ENCODE data around the gene FILIP1L. TPM values are rescaled to one million over a fixed set of nuclear protein-coding genes. Genes with fewer than 3 reads are reported as not detected.

Gene FILIP1L
- total RNA-seq, 1 donor from 2014 or later: 111 TPM

- peak; percentile 22 for DNase-seq (ENCODE audit: low read depth)
These were observed 11.0 kb upstream of the FILIP1L start for GRCh38 chr3:100125161-100125938.

GRCh38 chr3:100124201-100124761 is 10.0 kb upstream of the FILIP1L start:
- DNase-seq (ENCODE audit: low read depth): no peak

DNA sequence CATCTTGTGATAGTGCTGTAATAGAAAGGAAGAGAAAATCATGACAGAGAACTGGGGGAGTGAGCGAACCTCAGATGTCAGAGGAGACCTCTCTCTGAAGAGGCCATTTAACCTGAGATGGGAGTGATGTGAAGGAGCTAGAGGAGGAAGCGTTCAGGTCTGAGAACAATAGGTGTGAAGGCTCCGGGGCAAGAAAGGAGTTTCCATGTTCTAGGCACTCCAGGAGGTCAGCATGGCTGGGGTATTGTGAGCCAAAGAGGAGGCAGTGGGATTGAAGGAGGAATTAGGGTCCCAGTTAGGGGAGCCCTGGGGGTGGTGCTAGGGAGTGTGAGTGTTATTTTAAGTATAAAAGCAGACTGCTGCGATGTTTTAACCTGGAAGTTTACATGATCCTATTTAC is 8.8 kb upstream of the FILIP1L start:
- DNase-seq (ENCODE audit: low read depth): no peak

- no peak for DNase-seq (ENCODE audit: low read depth)
These were observed 8.0 kb upstream of the FILIP1L start for GRCh38 chr3:100122321-100122720.

- DNase-seq (ENCODE audit: low read depth): no peak
These were observed 6.4 kb upstream of the FILIP1L start for GRCh38 chr3:100120693-100121092.

DNA sequence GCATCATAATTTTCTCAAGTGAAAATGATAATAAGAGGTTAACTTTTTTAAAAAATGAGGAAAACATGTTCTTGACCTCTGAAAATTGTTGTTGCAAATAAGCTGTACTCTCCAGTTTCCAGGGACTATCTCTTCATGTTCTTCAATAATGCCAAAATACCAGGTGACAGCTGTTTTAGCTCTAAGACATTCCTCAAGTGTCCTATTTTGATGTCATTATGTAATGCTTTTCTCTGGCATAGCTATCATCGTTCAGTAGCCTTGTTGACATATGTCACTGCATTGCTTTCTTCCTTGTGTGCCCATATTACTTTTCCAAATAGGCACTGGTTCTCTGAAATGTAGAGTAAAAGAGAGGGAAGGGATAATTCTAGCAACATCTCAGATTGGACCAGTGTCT is 5.7 kb upstream of the FILIP1L start:
- DNase-seq (ENCODE audit: low read depth): no peak

- no peak for DNase-seq (ENCODE audit: low read depth)
These were observed 2.8 kb upstream of the FILIP1L start for GRCh38 chr3:100117093-100117492.

DNA sequence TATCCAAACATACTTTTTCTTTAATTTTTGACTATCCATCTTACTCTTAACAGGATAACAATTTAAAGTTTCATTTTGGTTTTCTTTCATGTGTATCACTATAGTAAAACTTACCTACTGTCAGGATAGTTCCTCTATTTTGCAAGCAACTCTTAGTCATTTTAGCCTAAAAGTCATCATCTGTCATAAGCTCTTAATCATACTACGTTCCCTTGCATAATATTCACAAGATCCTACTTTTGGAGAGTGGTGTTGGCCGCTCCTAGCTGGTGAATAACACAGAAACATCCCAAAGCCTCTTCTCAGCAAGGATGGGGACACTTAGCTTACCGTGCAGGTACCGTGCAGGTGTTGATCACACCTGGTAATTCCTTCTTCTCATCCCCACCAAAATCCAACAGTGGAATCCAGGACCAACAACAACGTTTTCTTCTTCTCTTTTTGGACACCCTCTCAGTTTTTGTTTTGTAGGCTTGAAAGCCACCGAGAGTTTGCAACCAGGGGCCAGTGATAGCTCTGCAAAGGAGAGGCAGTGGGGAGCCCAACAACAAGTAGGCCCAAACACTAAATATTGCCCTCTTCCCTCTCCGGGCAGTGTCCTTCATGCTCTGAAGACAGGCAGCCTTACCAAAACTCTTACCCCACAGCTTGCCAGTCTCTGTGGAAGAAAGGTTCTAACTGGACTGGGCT is 433 bp downstream of the FILIP1L start:
- DNase-seq (ENCODE audit: low read depth): no peak

DNA sequence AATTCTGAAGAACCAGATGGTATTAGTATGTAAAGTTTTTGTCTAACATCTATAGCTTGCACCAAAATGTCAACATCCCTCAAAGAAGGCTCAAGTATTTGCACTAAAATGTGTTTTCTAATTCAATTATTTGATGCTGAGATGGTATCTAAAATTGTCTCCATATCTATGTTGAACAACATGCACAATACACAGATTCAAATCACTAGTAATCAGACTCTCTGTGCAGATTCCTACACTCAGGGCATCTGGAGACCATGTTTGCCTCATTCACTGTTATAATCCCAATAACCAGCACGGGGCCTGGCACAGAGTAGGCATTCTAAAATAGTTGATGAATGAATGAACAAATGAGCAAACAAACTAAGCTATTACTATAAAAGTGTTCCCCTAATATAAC is 2.6 kb downstream of the FILIP1L start:
- no peak for DNase-seq (ENCODE audit: low read depth)

DNA sequence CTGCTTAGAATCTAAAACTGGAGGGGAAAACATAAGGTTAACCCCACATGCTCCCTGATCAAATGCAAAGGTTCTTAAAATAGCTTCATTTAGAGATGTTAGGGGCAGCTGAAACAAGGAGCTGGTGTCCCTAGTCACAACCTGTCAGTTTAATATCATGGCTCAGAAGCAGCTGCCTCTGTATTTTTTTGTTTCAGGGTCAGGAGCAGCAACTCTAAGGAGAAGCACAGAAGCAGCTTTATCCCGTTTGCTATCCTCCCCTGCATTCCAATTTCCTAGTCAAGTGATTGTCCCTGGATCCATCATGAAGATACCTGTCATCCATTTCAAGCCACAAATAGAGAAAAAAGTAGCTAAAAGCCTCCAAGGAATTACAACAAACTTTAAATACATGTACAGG is 4.1 kb downstream of the FILIP1L start:
- no peak for DNase-seq (ENCODE audit: low read depth)

GRCh38 chr3:100108464-100109079 is 5.7 kb downstream of the FILIP1L start:
- no peak for DNase-seq (ENCODE audit: low read depth)

DNA sequence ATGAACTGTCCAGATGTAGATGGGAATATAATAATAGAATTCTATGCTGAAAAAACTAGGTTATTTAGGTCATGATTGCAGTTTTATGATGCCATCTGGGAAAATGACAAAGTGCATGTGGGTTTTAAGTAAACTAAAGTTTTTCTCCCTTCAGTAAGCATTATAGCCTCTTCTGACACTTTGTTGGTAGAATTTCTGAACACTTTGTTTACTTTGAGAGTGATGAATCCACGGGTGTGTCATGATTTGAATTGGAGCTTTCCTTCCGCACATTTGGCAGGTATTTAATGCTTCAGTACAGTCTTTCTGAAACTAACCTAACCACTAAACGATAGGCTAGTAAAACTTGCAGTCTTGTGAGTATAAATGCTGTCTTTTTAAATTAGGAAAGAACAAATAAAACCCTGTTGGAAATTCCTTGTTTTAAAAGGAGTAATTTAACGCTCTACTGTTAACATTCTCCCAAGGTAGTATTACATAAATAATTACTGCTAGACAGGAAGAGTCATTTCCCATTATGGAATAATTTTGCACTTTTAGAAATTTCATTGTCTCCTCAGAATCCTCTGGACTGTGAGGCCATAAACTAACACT is 7.0 kb downstream of the FILIP1L start:
- peak; percentile 79 for DNase-seq (ENCODE audit: low read depth)

GRCh38 chr3:100106531-100107141 is 7.7 kb downstream of the FILIP1L start:
- no peak for DNase-seq (ENCODE audit: low read depth)

- DNase-seq (ENCODE audit: low read depth): no peak
These were observed 8.2 kb downstream of the FILIP1L start for GRCh38 chr3:100106094-100106493.

GRCh38 chr3:100105501-100105900 is 8.8 kb downstream of the FILIP1L start:
- DNase-seq (ENCODE audit: low read depth): peak; percentile 75

GRCh38 chr3:100104817-100105413 is 9.4 kb downstream of the FILIP1L start:
- no peak for DNase-seq (ENCODE audit: low read depth)

DNA sequence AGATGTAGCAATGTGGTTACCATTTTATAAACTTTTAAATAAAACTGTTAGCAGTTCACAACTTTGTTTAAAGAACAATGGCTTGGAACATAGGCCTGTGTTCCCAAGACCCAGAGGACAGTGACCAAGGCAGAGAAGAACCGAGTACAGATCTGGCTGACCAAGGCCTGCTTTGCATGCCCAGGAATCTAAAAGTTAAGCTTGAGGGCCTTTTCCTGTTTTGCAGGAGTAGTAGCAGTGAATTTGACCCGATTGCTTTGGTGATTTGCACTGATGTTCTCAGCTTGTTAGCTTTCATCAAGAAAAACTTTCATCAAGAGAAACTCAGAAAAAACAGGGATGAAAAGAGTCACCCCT is 9.9 kb downstream of the FILIP1L start:
- no peak for DNase-seq (ENCODE audit: low read depth)

- DNase-seq (ENCODE audit: low read depth): peak; percentile 95
These were observed 10.5 kb downstream of the FILIP1L start for GRCh38 chr3:100103558-100104441.

DNA sequence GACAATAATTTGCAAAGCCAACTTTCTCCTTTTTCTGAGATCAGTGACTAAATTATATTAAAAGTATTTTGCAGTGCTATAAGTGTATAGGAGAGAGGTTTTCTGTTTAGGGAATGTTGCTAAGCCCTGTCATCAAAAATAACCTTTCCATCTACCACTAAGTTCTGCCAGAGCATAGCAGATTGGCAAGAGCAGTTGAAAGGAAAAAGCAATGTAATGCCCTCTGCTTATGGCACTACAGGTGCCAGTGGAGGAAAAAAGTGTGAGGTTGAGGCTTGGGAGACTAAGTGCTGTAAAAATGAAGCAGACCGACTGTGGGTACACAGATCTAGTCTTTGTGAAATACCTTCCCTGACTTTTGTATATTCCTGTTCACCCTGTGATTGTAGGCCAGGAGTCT is 11.5 kb downstream of the FILIP1L start:
- no peak for DNase-seq (ENCODE audit: low read depth)

- DNase-seq (ENCODE audit: low read depth): no peak
These were observed 13.9 kb downstream of the FILIP1L start for GRCh38 chr3:100100425-100100824.
